Lower lobe of right lung (tissue), 2 donors: ENCODE measurements around the gene MALRD1. TPM values are rescaled to one million over a fixed set of nuclear protein-coding genes. Genes with fewer than 3 reads are reported as not detected.

Experiments
- ATAC-seq, 2 donors: fragments of 200-7000 bp; cut with Tn5 transposase; one replicate each; pipeline ENCODE4 v1.9.1; 2020 to 2022; ENCODE audit warnings: mild to moderate bottlenecking in 2 of 2, moderate library complexity in 2 of 2
- DNase-seq: peaks from one replicate; pipeline ENCODE4 v3.0.0-alpha.2; 2020
- H3K27ac ChIP-seq: fragments of 200-600 bp; one replicate; pipeline ENCODE4 v1.8.0; 2022
- H3K27me3 ChIP-seq: fragments of 200-600 bp; one replicate; pipeline ENCODE4 v1.8.0; 2022; ENCODE audit warnings: low read depth
- H3K36me3 ChIP-seq: fragments of 200-600 bp; one replicate; pipeline ENCODE4 v1.8.0; 2022; ENCODE audit warnings: mild to moderate bottlenecking
- H3K4me1 ChIP-seq: fragments of 200-600 bp; one replicate; pipeline ENCODE4 v1.8.0; 2022
- H3K4me3 ChIP-seq: fragments of 200-600 bp; one replicate; pipeline ENCODE4 v1.8.0; 2022; ENCODE audit warnings: mild to moderate bottlenecking
- H3K9me3 ChIP-seq: fragments of 200-600 bp; one replicate; pipeline ENCODE4 v1.8.0; 2022
- CTCF ChIP-seq: fragments of 200-600 bp; IDR thresholded peaks from one replicate; pipeline ENCODE4 v1.8.0; 2022; ENCODE audit warnings: antibody characterized with exemption, mild to moderate bottlenecking
- intact Hi-C: fragments of 100-400 bp; cut with DNase I; formaldehyde crosslinking; loops from one replicate; pipeline ENCODE4 v1.11.0; 2022
- long read RNA-seq: library from polyadenylated mRNA; unstranded; transcript quantifications from one replicate; pipeline ENCODE4 v2.0.0, GENCODE V29; 2021
- total RNA-seq: library from RNA; stranded (reverse); fragmentation: NEBNext Ultra II Directional; extraction: Animal tissue kit (Norgen Biotek cat#: 25700); gene quantifications from one replicate; pipeline ENCODE4 v1.2.1, GENCODE V29; 2021
- donor health status: DM: no; HTN: yes; CAD: no; lungs with severe emphysema.

MALRD1 gene
- 6.0 TPM for total RNA-seq
- long read RNA-seq, partial matches to known transcripts = 2 of 4 reads
- long read RNA-seq, other reads (novel, unspliced or antisense) = 1 of 4 reads

GRCh38 chr10:19048489-19048888, at the start of gene MALRD1:
TSS of gene MALRD1 (plus strand) at chr10:19048801. CDS start at chr10:19048939, 138 bp downstream.
- no peak for DNase-seq
- Histone ChIP-seq H3K27ac (no peak within 1 kb of the TSS), H3K4me3 (no peak within 1 kb of the TSS), H3K4me1 (no peaks in the 10 kb centered on the region), H3K36me3 (no peaks in the 10 kb centered on the region), H3K27me3 (no peaks in the 10 kb centered on the region), H3K9me3 (no peaks in the 10 kb centered on the region)
- no peak for ATAC-seq
- intact Hi-C loops = no loop called here
- TF ChIP-seq CTCF = no peak

DNA sequence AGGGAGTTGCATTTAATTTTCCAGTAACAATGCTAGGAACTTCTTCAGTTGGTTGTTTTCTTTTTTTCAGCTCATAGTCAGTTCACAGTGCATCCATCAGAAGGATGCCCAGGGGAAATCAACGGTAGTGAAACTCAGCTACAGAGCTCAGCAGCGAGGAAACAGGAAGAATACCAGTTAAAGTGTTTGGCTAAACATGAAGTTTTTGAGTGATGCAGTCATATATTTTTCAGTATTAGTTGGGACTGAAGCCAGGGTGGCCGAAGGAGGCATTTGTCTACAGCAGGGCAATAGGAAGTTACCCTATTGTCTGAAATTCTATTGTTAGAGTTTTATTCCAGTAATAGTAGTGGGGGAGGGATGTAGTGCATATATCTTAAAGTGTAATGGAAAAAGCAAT, 45.3 kb upstream of the MALRD1 start:
- H3K27ac ChIP-seq = no peak overlapping the region
- no peaks in the 10 kb centered on the region for H3K27me3 ChIP-seq
- no peak for TF ChIP-seq CTCF
- no peak for ATAC-seq
- H3K9me3 ChIP-seq = no peaks in the 10 kb centered on the region
- H3K4me3 ChIP-seq = no peak overlapping the region
- H3K4me1 ChIP-seq = no peaks in the 10 kb centered on the region
- no peaks in the 10 kb centered on the region for H3K36me3 ChIP-seq
- no peak for DNase-seq
- intact Hi-C loops = no loop called here

DNA sequence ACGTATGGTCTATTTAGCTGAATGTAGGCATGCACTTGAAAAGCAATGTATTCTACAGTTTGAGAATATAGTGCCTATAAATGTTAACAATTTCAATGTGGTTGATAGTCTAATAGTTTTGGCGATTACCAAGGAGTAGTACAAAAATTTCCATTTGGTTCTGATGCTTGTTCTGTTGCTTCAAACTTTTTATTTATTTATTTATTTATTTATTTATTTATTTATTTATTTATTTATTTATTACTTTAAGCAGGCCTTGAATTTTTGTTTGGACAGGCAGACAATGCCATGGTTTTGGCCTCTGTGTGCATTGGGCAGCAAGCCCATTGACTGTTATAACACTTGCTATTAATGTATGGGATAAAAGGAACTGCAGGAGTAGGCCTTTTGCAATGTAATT, 36.5 kb upstream of the MALRD1 start:
- no peak for DNase-seq
- Histone ChIP-seq H3K4me1 (no peaks in the 10 kb centered on the region), H3K27me3 (no peaks in the 10 kb centered on the region), H3K27ac (no peak overlapping the region), H3K9me3 (peaks cover 4% of the 10 kb centered on the region), H3K4me3 (no peak overlapping the region), H3K36me3 (no peaks in the 10 kb centered on the region)
- intact Hi-C loops = no loop called here
- no peak for TF ChIP-seq CTCF
- ATAC-seq = no peak

GRCh38 chr10:19014034-19014433, 34.6 kb upstream of the MALRD1 start:
- intact Hi-C loops = no loop called here
- DNase-seq = no peak
- H3K4me1 ChIP-seq = no peaks in the 10 kb centered on the region
- H3K27ac ChIP-seq = no peak overlapping the region
- ATAC-seq = no peak
- no peaks in the 10 kb centered on the region for H3K27me3 ChIP-seq
- peaks cover 4% of the 10 kb centered on the region for H3K9me3 ChIP-seq
- TF ChIP-seq CTCF = no peak
- no peaks in the 10 kb centered on the region for H3K36me3 ChIP-seq
- H3K4me3 ChIP-seq = no peak overlapping the region

- H3K4me3 ChIP-seq = no peak overlapping the region
- ATAC-seq (no peak), DNase-seq (no peak)
- no peaks in the 10 kb centered on the region for H3K4me1 ChIP-seq
- H3K27ac ChIP-seq = no peak overlapping the region
- H3K27me3 ChIP-seq = no peaks in the 10 kb centered on the region
- TF ChIP-seq CTCF = no peak
- peaks cover 4% of the 10 kb centered on the region for H3K9me3 ChIP-seq
- no peaks in the 10 kb centered on the region for H3K36me3 ChIP-seq
- intact Hi-C loops = no loop called here
These were observed 34.1 kb upstream of the MALRD1 start for GRCh38 chr10:19014498-19014897.
